ENCODE data around the gene PCSK6.
"Not testable (repeated sequence)": the region's sequence is repeated elsewhere in the genome, so short reads cannot be mapped to it uniquely, and the experiment has no call there.

PCSK6 gene

GRCh38 chr15:101481917-101482525 lies 7.5 kb downstream of the PCSK6 start:
- no peak for DNase-seq

- DNase-seq: no peak
Measured at GRCh38 chr15:101481381-101481705, 8.2 kb downstream of the PCSK6 start.

- DNase-seq: no peak
Measured at GRCh38 chr15:101480613-101481380, 8.7 kb downstream of the PCSK6 start.

GRCh38 chr15:101479851-101480612 lies 9.5 kb downstream of the PCSK6 start:
- no peak for DNase-seq

GRCh38 chr15:101479342-101479845 lies 10.1 kb downstream of the PCSK6 start:
- DNase-seq: no peak

GRCh38 chr15:101478701-101479341 lies 10.7 kb downstream of the PCSK6 start:
- no peak for DNase-seq

- DNase-seq: no peak
Measured at GRCh38 chr15:101477851-101478362, 11.6 kb downstream of the PCSK6 start.

GRCh38 chr15:101476756-101477155 lies 12.8 kb downstream of the PCSK6 start:
- no peak for DNase-seq

GRCh38 chr15:101474983-101475382 lies 14.5 kb downstream of the PCSK6 start:
- DNase-seq: no peak

GRCh38 chr15:101474233-101474632 lies 15.3 kb downstream of the PCSK6 start:
- no peak for DNase-seq

- no peak for DNase-seq
Measured at GRCh38 chr15:101472033-101472432, 17.5 kb downstream of the PCSK6 start.

GRCh38 chr15:101470548-101471239 lies 18.8 kb downstream of the PCSK6 start:
- no peak for DNase-seq

GRCh38 chr15:101469520-101470288 lies 19.8 kb downstream of the PCSK6 start:
- DNase-seq: no peak

GRCh38 chr15:101466188-101466587 lies 23.3 kb downstream of the PCSK6 start:
- DNase-seq: no peak

- DNase-seq: no peak
Measured at GRCh38 chr15:101464999-101465669, 24.4 kb downstream of the PCSK6 start.

- DNase-seq: no peak
Measured at GRCh38 chr15:101464256-101464998, 25.1 kb downstream of the PCSK6 start.

GRCh38 chr15:101463696-101464095 lies 25.8 kb downstream of the PCSK6 start:
- DNase-seq: not testable (repeated sequence)

- DNase-seq: no peak
Measured at GRCh38 chr15:101463270-101463669, 26.2 kb downstream of the PCSK6 start.

GRCh38 chr15:101461097-101461496 lies 28.4 kb downstream of the PCSK6 start:
- DNase-seq: no peak

- no peak for DNase-seq
Measured at GRCh38 chr15:101459579-101460300, 29.8 kb downstream of the PCSK6 start.

All from NCI-H748 treated with DMSO at 0.1 percent for 48 hours (cell line).